Suppressor macrophage treated with lipopolysaccharide for 1 hour (primary cell): ENCODE data around the gene ADCK2.
A peak's percentile ranks its signal among the peaks of the same experiment; 100 is the strongest.
"Not testable (repeated sequence)": the region's sequence is repeated elsewhere in the genome, so short reads cannot be mapped to it uniquely, and the experiment has no call there.

ENCODE experiments used
- DNase-seq, 3 donors: peaks; one replicate each; pipeline ENCODE4 v3.0.0-alpha.2; 2020 to 2022

ADCK2 gene

DNA sequence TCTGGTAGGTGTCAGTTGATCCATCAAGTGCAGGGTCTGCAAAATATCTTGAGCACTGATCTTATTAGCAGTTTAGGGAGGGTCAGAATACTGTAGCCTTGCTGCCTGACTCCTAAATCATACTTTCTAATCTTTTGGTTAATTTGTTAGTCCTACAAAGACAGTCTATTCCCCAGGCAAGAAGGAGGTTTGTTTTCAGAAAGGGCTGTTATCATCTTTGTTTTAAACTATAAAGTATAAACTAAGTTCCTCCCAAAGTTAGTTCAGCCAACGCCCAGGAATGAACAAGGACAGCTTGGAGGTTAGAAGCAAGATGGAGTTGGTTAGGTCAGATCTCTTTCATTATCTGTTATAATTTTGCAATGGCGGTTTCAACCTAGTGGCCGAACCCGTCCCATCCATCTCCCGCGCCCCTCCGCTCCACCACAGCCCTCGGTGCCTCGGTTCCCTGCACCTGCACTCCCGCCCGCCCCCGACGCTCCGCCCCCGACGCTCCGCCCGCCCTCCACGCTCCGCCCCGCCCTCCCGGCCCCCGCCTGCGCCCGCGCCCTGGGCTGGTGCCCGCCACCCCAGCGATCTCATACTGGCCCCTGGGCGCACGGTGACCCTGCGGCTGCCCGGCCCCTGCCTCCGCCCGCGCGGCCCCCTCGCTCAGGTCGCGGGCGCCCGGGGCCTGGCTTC lies at the start of gene ADCK2:
TSS of gene ADCK2 (plus strand) at position 564 of the 681 bp plus-strand sequence. CDS start 386 bp downstream, outside the sequence.
- peak; percentile 34 to 77 (median 59) for DNase-seq

DNA sequence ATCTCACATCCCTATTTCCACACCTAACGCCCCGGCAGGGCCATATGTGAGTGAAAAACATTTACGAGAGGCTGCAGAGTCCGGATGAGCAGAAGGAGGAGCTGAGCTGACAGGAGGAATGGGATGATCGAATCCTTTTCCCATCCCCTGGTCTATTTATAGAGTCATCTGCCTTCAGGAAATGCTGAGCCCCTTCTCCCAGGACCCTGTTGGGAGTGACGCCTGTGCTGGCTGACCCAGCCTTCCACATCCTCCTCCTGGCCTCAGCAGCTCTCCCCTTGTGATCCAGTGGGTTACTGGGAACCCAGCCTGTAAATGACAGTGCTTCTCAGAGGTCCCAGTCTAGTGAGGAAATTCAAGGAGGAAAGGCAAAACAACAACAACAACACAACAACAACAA lies 48.8 kb upstream of the ADCK2 start:
- DNase-seq: no peak

- no peak for DNase-seq
These were observed 48.2 kb upstream of the ADCK2 start for GRCh38 chr7:140624392-140625191.

- DNase-seq: not testable (repeated sequence)
These were observed 47.6 kb upstream of the ADCK2 start for GRCh38 chr7:140625192-140625558.

DNA sequence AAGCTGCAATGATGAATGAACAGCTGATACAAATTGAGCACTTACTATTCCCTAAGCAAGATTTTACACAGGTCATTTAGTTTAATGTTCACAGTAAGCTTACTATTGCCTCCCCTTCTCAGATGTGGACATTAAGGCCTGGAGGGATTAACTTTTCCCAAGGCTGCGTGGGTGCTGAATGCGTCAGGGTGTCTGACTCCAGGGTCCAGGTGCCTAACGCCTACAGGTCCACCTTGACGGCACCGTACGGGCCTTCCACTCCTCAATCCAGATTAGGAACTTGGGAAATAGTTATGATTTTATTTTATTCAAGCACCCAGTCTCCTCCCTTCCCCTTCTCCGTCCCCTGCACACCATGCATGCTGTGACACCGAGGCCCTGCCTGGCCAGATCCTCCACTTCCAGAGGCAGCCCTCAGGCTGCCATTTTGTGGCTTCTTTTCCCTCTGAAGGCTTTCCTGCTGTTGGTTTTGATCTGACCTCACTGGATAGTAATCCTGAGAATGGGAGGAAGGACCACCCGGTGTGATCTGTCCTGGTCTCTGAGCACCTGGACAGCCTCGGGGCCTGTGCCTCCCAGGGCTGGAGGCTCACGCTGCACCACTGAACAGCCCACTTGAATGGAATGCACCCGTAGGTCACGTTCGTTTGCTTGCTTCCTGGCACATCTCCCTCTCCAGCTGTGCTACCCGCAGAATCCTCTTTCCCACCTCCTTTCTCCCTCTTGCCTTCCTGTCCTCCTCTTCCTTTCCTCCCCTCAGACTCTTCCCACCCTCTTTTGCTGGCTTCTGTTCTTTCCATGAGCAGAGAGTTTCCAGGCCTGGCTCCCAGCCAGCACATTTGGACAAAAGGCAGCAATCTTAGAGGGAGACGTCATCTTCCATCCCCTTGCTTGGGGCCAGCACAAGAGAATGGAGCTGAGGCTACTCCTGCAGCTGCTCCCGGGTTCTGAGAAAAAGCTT lies 46.6 kb upstream of the ADCK2 start:
- DNase-seq: no peak

- DNase-seq: no peak
These were observed 41.7 kb upstream of the ADCK2 start for GRCh38 chr7:140631021-140631420.

DNA sequence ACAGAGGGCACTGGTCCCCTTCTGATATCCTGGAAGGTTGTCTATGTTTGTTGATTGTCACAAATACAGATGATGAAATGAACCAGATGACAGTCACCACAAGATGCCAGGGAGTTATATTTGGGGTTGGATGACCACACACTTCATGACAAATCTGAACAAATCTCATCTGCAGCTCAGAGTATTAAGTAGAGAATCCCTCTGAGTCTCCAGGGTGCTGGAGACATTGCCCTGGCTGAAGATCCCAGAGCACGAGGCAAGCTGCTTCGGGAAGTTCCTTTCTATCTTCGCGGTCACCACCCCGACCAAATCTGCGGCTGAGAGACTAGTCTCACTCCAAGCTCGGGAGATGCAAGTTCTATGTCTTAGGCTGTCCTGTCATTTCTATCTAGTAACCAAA lies 41.1 kb upstream of the ADCK2 start:
- DNase-seq: no peak

DNA sequence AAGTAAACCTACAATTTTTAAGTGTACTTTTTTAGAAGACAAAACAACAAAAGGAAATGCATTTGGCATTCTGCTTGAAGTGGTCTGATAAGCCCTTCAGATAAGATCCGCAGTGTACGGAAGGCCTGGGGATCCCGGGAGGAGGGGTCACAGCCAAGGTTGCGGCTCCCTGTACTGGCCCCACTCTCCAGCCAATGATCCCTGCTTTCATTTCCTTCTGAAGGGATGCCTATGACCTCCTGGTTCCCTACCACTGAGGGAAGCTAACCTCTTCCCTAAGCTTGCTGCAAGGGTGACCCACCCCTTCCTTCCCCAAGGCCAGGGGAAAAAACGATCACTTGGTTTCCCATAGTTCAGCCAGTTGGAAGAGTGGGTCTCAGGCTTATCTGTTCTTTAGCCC lies 37.4 kb upstream of the ADCK2 start:
- no peak for DNase-seq

GRCh38 chr7:140635816-140636215 lies 36.9 kb upstream of the ADCK2 start:
- no peak for DNase-seq

DNA sequence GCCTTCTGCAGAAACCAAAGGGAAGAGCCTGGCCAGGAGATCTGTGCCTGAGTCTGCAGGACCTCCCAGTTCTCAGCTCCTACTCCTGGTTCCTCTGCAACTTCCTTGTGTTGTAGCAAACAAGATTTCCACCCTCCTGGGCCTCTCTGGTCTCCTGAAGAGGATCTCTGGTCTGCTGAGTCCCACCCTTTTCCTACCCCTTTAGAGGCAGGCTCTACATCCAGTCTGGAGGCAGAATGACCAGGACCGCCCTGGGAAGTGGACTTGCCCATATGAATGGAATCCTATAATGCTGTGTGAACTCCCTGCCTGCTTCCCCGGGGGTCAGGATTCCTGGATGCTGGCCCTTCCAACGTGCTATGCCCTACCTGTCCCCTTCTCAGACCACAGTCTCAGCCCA lies 35.3 kb upstream of the ADCK2 start:
- DNase-seq: no peak

DNA sequence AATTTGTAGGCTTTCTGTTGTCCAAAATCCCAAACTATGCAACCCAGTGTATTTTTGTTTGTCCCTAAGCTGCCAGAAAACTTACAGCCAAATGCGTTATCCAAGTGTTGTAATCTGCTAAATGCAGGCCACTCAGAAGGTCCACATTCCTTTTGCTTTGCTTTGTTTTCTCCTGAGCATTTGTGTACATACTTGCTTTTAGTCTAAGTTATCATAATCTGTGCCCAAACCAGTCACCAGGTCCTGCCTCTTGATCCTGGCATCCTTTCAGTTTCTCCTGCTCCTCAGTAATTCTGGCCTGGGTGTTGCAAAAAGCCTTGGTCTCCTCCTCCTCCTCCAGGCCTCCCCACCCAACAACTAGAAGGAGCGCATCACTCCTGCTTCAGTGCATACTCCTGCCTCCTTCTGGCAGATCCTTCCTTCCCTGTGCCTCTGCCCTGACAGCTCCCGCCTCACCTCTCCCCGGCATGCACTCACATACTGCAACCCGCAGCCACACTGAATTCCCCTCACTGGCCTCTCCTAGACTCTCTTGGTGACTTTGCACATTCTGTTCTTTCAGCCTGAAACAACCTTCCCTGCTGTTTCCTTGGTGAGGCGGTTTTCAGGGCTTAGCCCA lies 34.5 kb upstream of the ADCK2 start:
- DNase-seq: no peak

DNA sequence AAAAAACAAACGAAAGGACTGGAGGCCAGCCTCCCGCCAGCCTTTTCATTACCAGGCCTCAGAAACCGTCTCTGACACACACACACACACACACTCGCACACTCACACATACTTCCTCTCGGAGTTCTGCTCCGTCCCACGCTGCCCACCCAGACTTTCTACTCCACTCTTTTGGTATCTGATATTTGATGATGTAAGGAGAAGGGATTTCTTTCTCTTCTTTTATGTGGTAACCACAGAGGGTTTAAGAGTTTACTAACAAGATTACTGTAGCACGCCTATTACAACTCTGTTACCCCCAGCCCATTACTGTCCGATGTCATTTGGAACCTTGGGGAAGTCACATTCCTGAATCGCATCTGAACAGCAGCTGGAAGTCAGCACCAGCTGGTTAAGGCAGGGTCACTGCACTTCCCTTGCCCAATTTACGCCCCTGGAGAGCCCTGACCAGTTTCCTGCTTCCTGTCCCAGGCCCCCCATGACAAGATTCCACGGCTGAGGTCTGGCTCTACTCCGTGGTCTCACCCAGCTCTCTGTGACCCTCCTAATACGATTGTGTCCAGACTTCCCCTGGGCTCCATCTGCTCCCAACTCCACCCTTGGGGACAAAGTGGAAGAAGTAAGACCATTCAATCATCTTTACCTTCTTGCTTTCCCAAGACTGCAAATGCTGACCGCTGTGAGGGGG lies 33.2 kb upstream of the ADCK2 start:
- peak; percentile 81 to 85 (median 85) for DNase-seq

- peak in 2 of 3 donors; percentile 44 to 58 for DNase-seq
These were observed 32.6 kb upstream of the ADCK2 start for GRCh38 chr7:140640060-140640637.

DNA sequence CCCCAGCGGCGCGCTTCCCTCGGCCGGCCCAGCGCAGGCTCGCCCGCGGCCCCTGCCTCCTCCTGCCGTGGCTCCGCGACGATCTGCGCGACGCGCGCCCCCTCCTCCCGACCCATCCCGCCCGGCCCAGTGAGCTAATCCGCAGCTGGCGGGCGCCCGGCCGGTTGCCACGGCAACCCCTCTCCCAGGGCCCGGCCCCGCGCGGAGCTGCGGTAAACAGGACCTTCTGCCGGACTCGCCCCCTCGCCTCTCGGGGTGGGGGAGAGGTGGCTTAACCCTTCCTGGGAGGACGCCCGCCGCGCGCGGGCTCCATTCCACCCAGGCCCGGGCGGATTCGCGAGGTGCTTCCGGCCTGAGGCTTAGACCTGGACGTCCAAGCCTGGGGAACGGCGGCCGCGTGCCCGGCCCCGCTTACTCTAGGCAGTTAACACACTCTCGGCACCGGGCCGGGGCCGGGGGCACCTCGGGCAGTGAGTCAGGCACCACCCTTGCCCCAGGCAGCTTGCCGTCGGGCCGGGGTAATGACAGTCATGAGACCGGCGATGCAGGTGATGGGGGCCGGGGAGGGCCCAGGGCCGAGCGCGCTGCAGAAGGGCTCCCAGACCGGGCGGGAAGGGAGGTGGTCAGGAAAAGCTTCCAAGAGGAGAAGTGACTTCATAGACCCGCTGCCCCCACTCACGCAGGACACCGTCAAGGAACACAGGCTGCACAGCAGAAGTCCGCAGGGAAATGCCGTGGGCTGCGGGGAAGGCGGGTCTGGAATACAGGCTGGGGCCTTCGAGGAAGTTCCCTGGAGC lies 31.8 kb upstream of the ADCK2 start, which contains the start of gene DENND2A:
TSS of gene DENND2A (minus strand) at position 87 of the 797 bp plus-strand sequence. CDS start 38,416 bp downstream, outside the sequence.
- peak in 2 of 3 donors; percentile 28 to 48 for DNase-seq

- no peak for DNase-seq
These were observed 31.1 kb upstream of the ADCK2 start for GRCh38 chr7:140641524-140642195.

- DNase-seq: no peak
These were observed 29.3 kb upstream of the ADCK2 start for GRCh38 chr7:140643416-140643815.

DNA sequence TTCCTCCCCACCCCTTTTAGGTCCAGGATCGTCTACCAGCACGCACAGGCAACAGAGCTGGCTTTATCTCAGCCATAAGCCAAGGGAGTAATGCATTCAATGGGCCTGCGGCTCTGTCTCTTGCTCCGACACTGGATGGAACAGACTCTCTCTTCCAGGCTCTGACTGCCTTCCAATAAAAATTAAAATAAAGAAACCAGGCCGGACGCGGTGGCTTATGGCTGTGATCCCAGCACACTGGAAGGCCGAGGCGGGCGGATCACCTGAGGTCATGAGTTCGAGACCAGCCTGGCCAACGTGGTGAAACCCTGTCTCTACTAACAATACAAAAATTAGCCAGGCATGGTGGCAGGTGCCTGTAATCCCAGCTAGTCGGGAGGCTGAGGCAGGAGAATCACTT lies 28.0 kb upstream of the ADCK2 start:
- not testable (repeated sequence) for DNase-seq

DNA sequence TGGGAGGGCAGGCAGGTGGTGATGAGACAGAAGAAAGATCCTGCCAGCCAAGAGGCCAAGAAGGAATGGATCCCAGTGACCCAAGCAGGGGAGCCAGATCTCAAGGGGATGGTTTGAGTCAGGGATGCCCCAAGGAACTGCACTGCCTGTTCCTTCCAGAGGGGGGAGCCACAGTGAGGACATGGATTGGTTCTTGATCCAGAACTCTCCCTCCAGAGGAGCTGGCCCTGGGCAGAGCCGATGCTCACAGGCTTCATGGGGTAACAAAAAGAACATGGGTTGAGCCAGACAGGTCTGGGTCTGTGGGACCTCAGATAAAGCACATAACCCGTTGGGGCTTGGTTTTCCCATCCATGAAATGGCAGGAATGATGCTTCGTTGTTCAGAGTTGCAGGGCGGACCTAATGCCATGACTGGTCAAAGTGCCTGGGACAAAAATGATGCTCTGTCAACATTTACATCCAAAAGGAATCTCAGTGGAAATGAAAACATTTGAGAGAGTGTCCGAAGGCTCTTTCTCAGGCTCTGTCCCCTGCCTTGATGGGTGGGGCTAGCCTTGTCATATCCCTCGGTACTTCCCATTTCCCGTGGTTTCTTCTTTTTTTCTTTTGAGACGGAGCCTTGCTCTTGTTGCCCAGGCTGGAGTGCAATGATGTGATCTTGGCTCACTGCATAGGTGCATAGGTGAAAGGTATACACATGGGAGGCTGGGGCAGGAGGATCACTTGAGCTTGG lies 27.4 kb upstream of the ADCK2 start:
- peak; percentile 46 to 55 (median 47) for DNase-seq
